Activated CD4-positive, alpha-beta T cell treated with anti-CD3 and anti-CD28 coated beads, Interleukin-2, amount 10 ng/mL, durations not matched to agents 24 days and 14 days (primary cell): Measurements from ENCODE around the gene NRXN3. TPM values are rescaled to one million over a fixed set of nuclear protein-coding genes. Genes with fewer than 3 reads are reported as not detected.

Source experiments
- DNase-seq: peaks from one replicate; pipeline ENCODE4 v3.0.0; 2022
- H3K27ac Mint-ChIP-seq: one replicate; pipeline ENCODE4 v1.8.0; 2022; ENCODE audit warnings: mild to moderate bottlenecking, mixed read lengths
- H3K27me3 Mint-ChIP-seq: one replicate; pipeline ENCODE4 v1.8.0; 2022; ENCODE audit warnings: mixed read lengths
- H3K36me3 Mint-ChIP-seq: one replicate; pipeline ENCODE4 v1.8.0; 2022; ENCODE audit warnings: low read depth, mild to moderate bottlenecking, mixed read lengths
- H3K4me1 Mint-ChIP-seq: one replicate; pipeline ENCODE4 v1.8.0; 2021; ENCODE audit warnings: mixed read lengths
- H3K4me3 Mint-ChIP-seq: one replicate; pipeline ENCODE4 v1.8.0; 2022; ENCODE audit warnings: mild to moderate bottlenecking, moderate library complexity, mixed read lengths
- H3K9me3 Mint-ChIP-seq: one replicate; pipeline ENCODE4 v1.8.0; 2021; ENCODE audit warnings: mixed read lengths
- intact Hi-C: fragments of 100-400 bp; cut with micrococcal nuclease; formaldehyde crosslinking; loops from one replicate; pipeline ENCODE4 v1.15.1; 2023
- total RNA-seq: library from RNA; stranded (reverse); gene quantifications from 2 replicates; pipeline ENCODE4 v1.2.3, GENCODE V29; 2022

Gene NRXN3
- total RNA-seq, 1 donor from 2014 or later: not detected

- DNase-seq: no peak
- no peak overlapping the region for H3K27ac Mint-ChIP-seq
- intact Hi-C loops: no loop called here
Observed at GRCh38 chr14:79544698-79545070, 1374.5 kb downstream of the NRXN3 start.

GRCh38 chr14:79548836-79549235, 1378.7 kb downstream of the NRXN3 start:
- intact Hi-C loops: no loop called here
- H3K27me3 Mint-ChIP-seq: no peaks in the 10 kb centered on the region
- no peak overlapping the region for H3K27ac Mint-ChIP-seq
- H3K36me3 Mint-ChIP-seq: no peaks in the 10 kb centered on the region
- no peak for DNase-seq
- H3K4me1 Mint-ChIP-seq: no peaks in the 10 kb centered on the region
- no peaks in the 10 kb centered on the region for H3K9me3 Mint-ChIP-seq
- H3K4me3 Mint-ChIP-seq: no peak overlapping the region

More at GRCh38 chr14:79544698-79545070, 1374.5 kb downstream of the NRXN3 start:
- H3K9me3 Mint-ChIP-seq: no peaks in the 10 kb centered on the region
- no peak overlapping the region for H3K4me3 Mint-ChIP-seq
- H3K27me3 Mint-ChIP-seq: no peaks in the 10 kb centered on the region
- H3K4me1 Mint-ChIP-seq: no peaks in the 10 kb centered on the region
- H3K36me3 Mint-ChIP-seq: no peaks in the 10 kb centered on the region

GRCh38 chr14:79549515-79549914, 1379.3 kb downstream of the NRXN3 start:
- intact Hi-C loops: no loop called here
- no peaks in the 10 kb centered on the region for H3K9me3 Mint-ChIP-seq
- H3K36me3 Mint-ChIP-seq: no peaks in the 10 kb centered on the region
- no peak overlapping the region for H3K27ac Mint-ChIP-seq
- H3K4me1 Mint-ChIP-seq: no peaks in the 10 kb centered on the region
- no peaks in the 10 kb centered on the region for H3K27me3 Mint-ChIP-seq
- DNase-seq: no peak
- H3K4me3 Mint-ChIP-seq: no peak overlapping the region

GRCh38 chr14:79551523-79551922, 1381.3 kb downstream of the NRXN3 start:
- no peak overlapping the region for H3K4me3 Mint-ChIP-seq
- no peak for DNase-seq
- no peaks in the 10 kb centered on the region for H3K27me3 Mint-ChIP-seq
- intact Hi-C loops: no loop called here
- H3K4me1 Mint-ChIP-seq: no peaks in the 10 kb centered on the region
- no peaks in the 10 kb centered on the region for H3K9me3 Mint-ChIP-seq
- H3K27ac Mint-ChIP-seq: no peak overlapping the region
- H3K36me3 Mint-ChIP-seq: no peaks in the 10 kb centered on the region

GRCh38 chr14:79552778-79553177, 1382.6 kb downstream of the NRXN3 start:
- no peaks in the 10 kb centered on the region for H3K4me1 Mint-ChIP-seq
- intact Hi-C loops: no loop called here

GRCh38 chr14:79554816-79555215, 1384.6 kb downstream of the NRXN3 start:
- H3K36me3 Mint-ChIP-seq: no peaks in the 10 kb centered on the region
- intact Hi-C loops: no loop called here
- DNase-seq: no peak
- no peaks in the 10 kb centered on the region for H3K27me3 Mint-ChIP-seq
- no peak overlapping the region for H3K4me3 Mint-ChIP-seq
- H3K9me3 Mint-ChIP-seq: peaks cover 5% of the 10 kb centered on the region
- no peak overlapping the region for H3K27ac Mint-ChIP-seq
- no peaks in the 10 kb centered on the region for H3K4me1 Mint-ChIP-seq

More at GRCh38 chr14:79552778-79553177, 1382.6 kb downstream of the NRXN3 start:
- peaks cover 5% of the 10 kb centered on the region for H3K9me3 Mint-ChIP-seq
- H3K27me3 Mint-ChIP-seq: no peaks in the 10 kb centered on the region
- no peak overlapping the region for H3K27ac Mint-ChIP-seq
- no peaks in the 10 kb centered on the region for H3K36me3 Mint-ChIP-seq
- no peak for DNase-seq
- no peak overlapping the region for H3K4me3 Mint-ChIP-seq

GRCh38 chr14:79555429-79555828, 1385.3 kb downstream of the NRXN3 start:
- H3K4me1 Mint-ChIP-seq: no peaks in the 10 kb centered on the region
- intact Hi-C loops: no loop called here
- no peak overlapping the region for H3K27ac Mint-ChIP-seq
- peaks cover 5% of the 10 kb centered on the region for H3K9me3 Mint-ChIP-seq
- no peak for DNase-seq
- H3K36me3 Mint-ChIP-seq: no peaks in the 10 kb centered on the region
- no peak overlapping the region for H3K4me3 Mint-ChIP-seq
- no peaks in the 10 kb centered on the region for H3K27me3 Mint-ChIP-seq

GRCh38 chr14:79557309-79557708, 1387.1 kb downstream of the NRXN3 start:
- Mint-ChIP-seq H3K9me3 (peaks cover 5% of the 10 kb centered on the region), H3K27me3 (no peaks in the 10 kb centered on the region), H3K4me3 (no peak overlapping the region), H3K4me1 (no peaks in the 10 kb centered on the region), H3K36me3 (no peaks in the 10 kb centered on the region), H3K27ac (no peak overlapping the region)
- intact Hi-C loops: no loop called here
- no peak for DNase-seq

GRCh38 chr14:79562185-79562584, 1392.0 kb downstream of the NRXN3 start:
- Mint-ChIP-seq H3K4me3 (no peak overlapping the region), H3K36me3 (no peaks in the 10 kb centered on the region), H3K4me1 (no peaks in the 10 kb centered on the region), H3K27ac (no peak overlapping the region), H3K9me3 (peaks cover under 1% of the 10 kb centered on the region), H3K27me3 (no peaks in the 10 kb centered on the region)
- intact Hi-C loops: no loop called here
- DNase-seq: no peak

GRCh38 chr14:79564371-79564770, 1394.2 kb downstream of the NRXN3 start:
- H3K27ac Mint-ChIP-seq: no peak overlapping the region
- H3K36me3 Mint-ChIP-seq: no peaks in the 10 kb centered on the region

GRCh38 chr14:79567306-79567705, 1397.1 kb downstream of the NRXN3 start:
- H3K4me3 Mint-ChIP-seq: no peak overlapping the region
- H3K27ac Mint-ChIP-seq: no peak overlapping the region
- H3K4me1 Mint-ChIP-seq: no peaks in the 10 kb centered on the region
- no peaks in the 10 kb centered on the region for H3K9me3 Mint-ChIP-seq
- intact Hi-C loops: no loop called here
- no peaks in the 10 kb centered on the region for H3K27me3 Mint-ChIP-seq
- H3K36me3 Mint-ChIP-seq: no peaks in the 10 kb centered on the region
- no peak for DNase-seq

More at GRCh38 chr14:79564371-79564770, 1394.2 kb downstream of the NRXN3 start:
- Mint-ChIP-seq H3K9me3 (no peaks in the 10 kb centered on the region), H3K27me3 (no peaks in the 10 kb centered on the region), H3K4me3 (no peak overlapping the region), H3K4me1 (no peaks in the 10 kb centered on the region)
- DNase-seq: no peak
- intact Hi-C loops: no loop called here

- no peak for DNase-seq
- no peaks in the 10 kb centered on the region for H3K27me3 Mint-ChIP-seq
- H3K4me1 Mint-ChIP-seq: no peaks in the 10 kb centered on the region
- intact Hi-C loops: no loop called here
- H3K4me3 Mint-ChIP-seq: no peak overlapping the region
- no peaks in the 10 kb centered on the region for H3K9me3 Mint-ChIP-seq
- H3K27ac Mint-ChIP-seq: no peak overlapping the region
- H3K36me3 Mint-ChIP-seq: no peaks in the 10 kb centered on the region
Observed at GRCh38 chr14:79568594-79568993, 1398.4 kb downstream of the NRXN3 start.

GRCh38 chr14:79569072-79569471, 1398.9 kb downstream of the NRXN3 start:
- Mint-ChIP-seq H3K27me3 (no peaks in the 10 kb centered on the region), H3K27ac (no peak overlapping the region), H3K9me3 (no peaks in the 10 kb centered on the region), H3K36me3 (no peaks in the 10 kb centered on the region), H3K4me1 (no peaks in the 10 kb centered on the region), H3K4me3 (no peak overlapping the region)
- no peak for DNase-seq
- intact Hi-C loops: no loop called here

GRCh38 chr14:79570648-79571047, 1400.5 kb downstream of the NRXN3 start:
- DNase-seq: no peak
- no peaks in the 10 kb centered on the region for H3K27me3 Mint-ChIP-seq
- H3K27ac Mint-ChIP-seq: no peak overlapping the region
- intact Hi-C loops: no loop called here
- H3K9me3 Mint-ChIP-seq: no peaks in the 10 kb centered on the region
- no peak overlapping the region for H3K4me3 Mint-ChIP-seq
- H3K36me3 Mint-ChIP-seq: no peaks in the 10 kb centered on the region
- no peaks in the 10 kb centered on the region for H3K4me1 Mint-ChIP-seq

- no peak for DNase-seq
- Mint-ChIP-seq H3K36me3 (no peaks in the 10 kb centered on the region), H3K4me3 (no peak overlapping the region), H3K27ac (no peak overlapping the region), H3K4me1 (no peaks in the 10 kb centered on the region), H3K9me3 (no peaks in the 10 kb centered on the region), H3K27me3 (no peaks in the 10 kb centered on the region)
- intact Hi-C loops: no loop called here
Observed at GRCh38 chr14:79571366-79571765, 1401.2 kb downstream of the NRXN3 start.
